Hepatocyte (in vitro differentiated cells): ENCODE measurements around the gene PPCDC. TPM values are rescaled to one million over a fixed set of nuclear protein-coding genes. Genes with fewer than 3 reads are reported as not detected.
A peak's percentile ranks its signal among the peaks of the same experiment; 100 is the strongest.

Experiments
- DNase-seq: peaks from one replicate; pipeline ENCODE4 v3.0.0-alpha.2; 2016; ENCODE audit warnings: low spot score
- H2AFZ ChIP-seq: fragments of 200-600 bp; sonication (generic); 2 replicates; pipeline ENCODE4 v1.6.0; 2016; ENCODE audit warnings: antibody characterized with exemption, mild to moderate bottlenecking
- H3K27ac ChIP-seq: fragments of 200-600 bp; sonication (generic); 2 replicates; pipeline ENCODE4 v1.5.1; 2016; ENCODE audit warnings: mild to moderate bottlenecking
- H3K27me3 ChIP-seq: fragments of 200-600 bp; sonication (generic); 2 replicates; pipeline ENCODE4 v1.6.1; 2016
- H3K36me3 ChIP-seq: fragments of 200-600 bp; sonication (generic); replicated peaks from 2 replicates; pipeline ENCODE4 v1.5.1; 2016; ENCODE audit warnings: low read depth; ENCODE audit not compliant: insufficient read depth
- H3K4me1 ChIP-seq: fragments of 200-600 bp; sonication (generic); 2 replicates; pipeline ENCODE4 v1.5.1; 2016; ENCODE audit warnings: mild to moderate bottlenecking, moderate library complexity; ENCODE audit not compliant: insufficient read depth
- H3K4me2 ChIP-seq: fragments of 200-600 bp; sonication (generic); 2 replicates; pipeline ENCODE4 v1.6.0; 2016
- H3K4me3 ChIP-seq: fragments of 200-600 bp; sonication (generic); 2 replicates; pipeline ENCODE4 v1.5.1; 2016; ENCODE audit warnings: mild to moderate bottlenecking
- H3K79me2 ChIP-seq: fragments of 200-600 bp; sonication (generic); 2 replicates; pipeline ENCODE4 v1.6.0; 2017; ENCODE audit warnings: mild to moderate bottlenecking
- H3K9me2 ChIP-seq: fragments of 200-600 bp; sonication (generic); replicated peaks from 2 replicates; pipeline ENCODE4 v1.6.0; 2017; ENCODE audit warnings: mild to moderate bottlenecking; ENCODE audit not compliant: insufficient read depth
- H3K9me3 ChIP-seq: fragments of 200-600 bp; sonication (generic); 2 replicates; pipeline ENCODE4 v1.5.1; 2016; ENCODE audit warnings: low read depth, mild to moderate bottlenecking
- H4K20me1 ChIP-seq: fragments of 200-600 bp; sonication (generic); 2 replicates; pipeline ENCODE4 v1.6.0; 2016; ENCODE audit warnings: mild to moderate bottlenecking; ENCODE audit not compliant: insufficient read depth, poor library complexity, severe bottlenecking
- EZH2 ChIP-seq: fragments of 200-600 bp; sonication (generic); IDR thresholded peaks from 2 replicates; pipeline ENCODE4 v1.6.1; 2016; ENCODE audit warnings: antibody characterized with exemption, mild to moderate bottlenecking, borderline replicate concordance
- EZH2phosphoT487 ChIP-seq: fragments of 200-600 bp; sonication (generic); IDR thresholded peaks from one replicate; pipeline ENCODE4 v1.6.1; 2018; ENCODE audit warnings: antibody characterized with exemption, mild to moderate bottlenecking, low read depth, moderate library complexity; ENCODE audit not compliant: unreplicated experiment, severe bottlenecking
- WGBS: methylation state at CpG from one replicate; pipeline ENCODE4 v1.1.6; 2016; ENCODE audit warnings: low lambda C conversion rate; ENCODE audit errors: missing lambda C conversion rate; 5-methylcytosine and 5-hydroxymethylcytosine counted together
- polyA plus RNA-seq: library from polyadenylated mRNA; unstranded; fragments of >200 nt; fragmentation: Nextera tagmentation; extraction: Ambion mirVana; gene quantifications from 2 replicates; pipeline ENCODE4 v1.2.1, GENCODE V29; 2016
- total RNA-seq: library from RNA; depleted of rRNA; stranded (reverse); fragments of >200 nt; gene quantifications from 2 replicates; pipeline ENCODE4 v1.2.3, GENCODE V29; 2014
- TF ChIP-seq, protein P1 (sequence below): fragments of 200-600 bp; sonication (generic); IDR thresholded peaks from 2 replicates; pipeline ENCODE4 v1.5.1; 2016; ENCODE audit warnings: antibody characterized with exemption, mild to moderate bottlenecking; ENCODE audit not compliant: poor library complexity

The PPCDC gene
- total and polyA plus RNA-seq, 2 experiments from 2014 or later, result 16.4 to 21.1 TPM

DNA sequence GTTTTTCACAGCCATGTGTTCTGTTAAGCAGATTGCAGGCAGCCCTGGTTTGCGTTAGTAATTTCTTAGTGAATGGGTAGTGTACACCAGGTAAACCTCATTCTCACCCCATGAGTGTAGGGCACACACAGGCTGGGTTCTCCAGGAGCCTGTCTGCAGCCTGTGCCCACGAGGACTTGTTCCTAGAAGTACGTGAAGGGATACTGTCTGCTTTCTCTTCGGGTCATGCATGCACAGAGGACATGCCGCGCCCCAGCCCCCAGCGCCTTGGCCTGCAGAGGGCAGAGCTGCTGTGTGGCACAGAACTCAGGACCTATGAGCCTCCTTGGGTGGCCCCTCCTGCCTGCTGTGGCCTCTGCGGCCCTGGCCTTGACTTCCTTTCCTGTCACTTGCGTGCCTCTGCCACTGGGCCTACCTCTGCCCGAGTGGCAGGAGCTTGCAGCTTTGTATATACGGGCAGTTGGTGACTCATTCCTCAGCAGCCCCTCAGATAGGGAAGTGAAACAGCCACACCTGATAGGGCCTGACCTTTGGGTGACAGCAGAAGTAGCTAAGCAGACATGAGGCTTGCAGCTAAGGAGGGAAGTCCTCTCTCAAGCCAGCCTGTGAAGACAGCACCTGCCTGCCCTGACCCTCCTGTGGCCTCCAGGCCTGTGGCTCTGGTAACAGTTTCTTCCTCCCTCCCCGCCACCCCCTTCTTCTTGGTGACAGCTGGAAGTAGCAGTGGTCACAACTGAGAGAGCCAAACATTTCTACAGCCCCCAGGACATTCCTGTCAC lies 19.5 kb downstream of the PPCDC start:
- TF ChIP-seq EZH2phosphoT487, result no peak
- TF ChIP-seq, protein P1, sequence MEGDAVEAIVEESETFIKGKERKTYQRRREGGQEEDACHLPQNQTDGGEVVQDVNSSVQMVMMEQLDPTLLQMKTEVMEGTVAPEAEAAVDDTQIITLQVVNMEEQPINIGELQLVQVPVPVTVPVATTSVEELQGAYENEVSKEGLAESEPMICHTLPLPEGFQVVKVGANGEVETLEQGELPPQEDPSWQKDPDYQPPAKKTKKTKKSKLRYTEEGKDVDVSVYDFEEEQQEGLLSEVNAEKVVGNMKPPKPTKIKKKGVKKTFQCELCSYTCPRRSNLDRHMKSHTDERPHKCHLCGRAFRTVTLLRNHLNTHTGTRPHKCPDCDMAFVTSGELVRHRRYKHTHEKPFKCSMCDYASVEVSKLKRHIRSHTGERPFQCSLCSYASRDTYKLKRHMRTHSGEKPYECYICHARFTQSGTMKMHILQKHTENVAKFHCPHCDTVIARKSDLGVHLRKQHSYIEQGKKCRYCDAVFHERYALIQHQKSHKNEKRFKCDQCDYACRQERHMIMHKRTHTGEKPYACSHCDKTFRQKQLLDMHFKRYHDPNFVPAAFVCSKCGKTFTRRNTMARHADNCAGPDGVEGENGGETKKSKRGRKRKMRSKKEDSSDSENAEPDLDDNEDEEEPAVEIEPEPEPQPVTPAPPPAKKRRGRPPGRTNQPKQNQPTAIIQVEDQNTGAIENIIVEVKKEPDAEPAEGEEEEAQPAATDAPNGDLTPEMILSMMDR, result peak; percentile 50
- WGBS, result 69% methylated on average over 12 of the region's 12 CpGs
- no peak overlapping the region for H3K4me3 ChIP-seq
- no peaks in the 10 kb centered on the region for H3K36me3 ChIP-seq
- H3K27me3 ChIP-seq, result no peaks in the 10 kb centered on the region
- H3K27ac ChIP-seq, result peak overlapping the region; percentile 92
- H3K79me2 ChIP-seq, result peaks cover 27% of the 10 kb centered on the region
- H3K9me2 ChIP-seq, result no peaks in the 10 kb centered on the region
- peak overlapping the region; percentile 22 for H3K4me2 ChIP-seq
- no peak overlapping the region for H2AFZ ChIP-seq
- H3K4me1 ChIP-seq, result peaks cover 48% of the 10 kb centered on the region
- H4K20me1 ChIP-seq, result no peaks in the 10 kb centered on the region
- DNase-seq, result peak; percentile 84
- no peaks in the 10 kb centered on the region for H3K9me3 ChIP-seq

DNA sequence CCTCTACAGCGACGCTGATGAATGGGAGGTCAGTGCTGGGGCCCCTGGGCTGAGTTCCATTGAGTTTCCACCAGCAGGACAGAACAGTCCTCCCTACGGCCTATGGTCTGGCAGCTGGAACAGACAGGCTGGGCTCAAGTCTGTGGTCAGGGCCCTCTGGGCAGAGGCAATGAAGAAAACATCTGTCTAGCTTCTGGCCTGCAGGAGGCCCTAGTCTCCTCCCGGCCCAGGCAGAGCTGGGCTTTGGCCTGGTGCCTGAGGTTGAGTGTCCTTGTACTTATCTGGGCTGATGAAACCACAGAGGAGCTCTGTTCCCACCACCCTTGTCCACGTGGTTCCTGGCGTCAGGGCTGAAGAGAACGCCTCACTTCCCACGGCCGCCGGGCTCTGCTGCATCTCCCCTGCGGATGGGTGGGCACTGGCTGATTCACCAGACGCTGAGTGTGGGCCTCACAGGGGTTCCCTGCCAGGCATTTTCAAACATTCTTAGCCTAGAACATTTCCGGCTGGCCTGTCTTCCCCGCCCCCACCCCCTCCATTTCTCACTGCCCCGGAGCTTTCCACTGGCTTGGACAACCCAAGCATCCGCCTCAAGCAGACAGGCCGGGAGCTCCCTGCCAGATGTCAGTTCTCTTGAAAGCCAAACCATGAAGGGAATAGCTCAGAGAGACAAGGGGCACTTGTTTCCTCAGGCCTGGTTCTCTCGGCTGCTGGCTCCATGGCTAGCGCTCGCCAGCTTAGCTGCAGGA lies 20.3 kb downstream of the PPCDC start:
- Histone ChIP-seq H3K4me1 (peaks cover 48% of the 10 kb centered on the region), H3K27ac (peak overlapping the region; percentile 92), H3K9me3 (no peaks in the 10 kb centered on the region), H2AFZ (no peak overlapping the region), H3K79me2 (peaks cover 25% of the 10 kb centered on the region), H3K9me2 (no peaks in the 10 kb centered on the region), H3K27me3 (no peaks in the 10 kb centered on the region), H4K20me1 (no peaks in the 10 kb centered on the region), H3K4me2 (peak overlapping the region; percentile 44), H3K36me3 (no peaks in the 10 kb centered on the region), H3K4me3 (no peak overlapping the region)
- WGBS, result 51% methylated on average over 20 of the region's 20 CpGs
- TF ChIP-seq, protein P1, result peak; percentile 48
- TF ChIP-seq EZH2phosphoT487 (no peak), EZH2 (no peak)
- DNase-seq, result peak; percentile 92

DNA sequence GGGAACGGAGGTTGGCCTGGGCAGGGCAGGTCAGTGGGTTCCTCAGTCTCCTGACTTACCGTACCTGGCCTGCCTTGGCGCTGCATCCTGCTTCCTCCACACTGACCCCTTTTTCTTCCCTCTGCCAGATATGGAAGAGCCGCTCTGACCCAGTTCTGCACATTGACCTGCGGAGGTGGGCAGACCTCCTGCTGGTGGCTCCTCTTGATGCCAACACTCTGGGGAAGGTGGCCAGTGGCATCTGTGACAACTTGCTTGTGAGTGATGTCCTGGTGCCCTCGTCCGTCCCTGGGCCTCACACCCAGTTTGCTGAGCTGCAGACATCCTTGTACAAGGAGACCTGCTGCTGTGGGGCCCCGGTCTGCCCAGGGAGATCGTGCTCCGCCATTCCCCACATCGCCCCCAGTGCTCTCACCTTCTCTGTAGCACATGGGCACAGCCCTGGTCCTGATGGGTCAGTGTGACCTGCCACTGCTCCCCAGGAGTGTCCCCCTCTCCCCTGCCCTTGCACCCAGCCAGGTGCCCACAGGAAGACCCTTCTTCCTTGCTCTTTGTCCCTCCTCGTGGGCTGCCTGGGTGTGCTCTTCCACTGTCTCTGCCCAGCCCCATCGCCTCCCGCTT lies 21.0 kb downstream of the PPCDC start:
- H3K9me2 ChIP-seq, result no peaks in the 10 kb centered on the region
- H3K27ac ChIP-seq, result peak overlapping the region; percentile 92
- H3K9me3 ChIP-seq, result no peaks in the 10 kb centered on the region
- H3K79me2 ChIP-seq, result peaks cover 25% of the 10 kb centered on the region
- no peaks in the 10 kb centered on the region for H3K36me3 ChIP-seq
- peaks cover 48% of the 10 kb centered on the region for H3K4me1 ChIP-seq
- TF ChIP-seq EZH2, result no peak
- TF ChIP-seq, protein P1, result no peak
- TF ChIP-seq EZH2phosphoT487, result no peak
- WGBS, result 96% methylated on average over 14 of the region's 14 CpGs
- H2AFZ ChIP-seq, result no peak overlapping the region
- H3K4me2 ChIP-seq, result peak overlapping the region; percentile 44
- DNase-seq, result no peak
- no peaks in the 10 kb centered on the region for H3K27me3 ChIP-seq
- no peak overlapping the region for H3K4me3 ChIP-seq
- H4K20me1 ChIP-seq, result no peaks in the 10 kb centered on the region
